HG03103 (cell line): Measurements from ENCODE around the gene CACNA1F.

Experiments
- ATAC-seq: cut with Tn5 transposase; IDR thresholded peaks from one replicate; pipeline ENCODE4 v1.9.1; 2021; ENCODE audit warnings: low read depth; ENCODE audit not compliant: unreplicated experiment

Gene CACNA1F

GRCh38 chrX:49257846-49258748, 25.0 kb upstream of the CACNA1F start:
- no peak for ATAC-seq

- no peak for ATAC-seq
Measured at GRCh38 chrX:49257074-49257790, 24.1 kb upstream of the CACNA1F start.

- no peak for ATAC-seq
Measured at GRCh38 chrX:49256268-49256995, 23.3 kb upstream of the CACNA1F start.

GRCh38 chrX:49254639-49255038, 21.5 kb upstream of the CACNA1F start:
- no peak for ATAC-seq

GRCh38 chrX:49251325-49251724, 18.2 kb upstream of the CACNA1F start:
- no peak for ATAC-seq

- ATAC-seq = no peak
Measured at GRCh38 chrX:49250578-49250977, 17.4 kb upstream of the CACNA1F start.

- no peak for ATAC-seq
Measured at GRCh38 chrX:49250066-49250465, 16.9 kb upstream of the CACNA1F start.

- ATAC-seq = no peak
Measured at GRCh38 chrX:49249616-49250015, 16.5 kb upstream of the CACNA1F start.

GRCh38 chrX:49249071-49249470, 15.9 kb upstream of the CACNA1F start:
- ATAC-seq = no peak

GRCh38 chrX:49247916-49248811, 15.0 kb upstream of the CACNA1F start:
- no peak for ATAC-seq

GRCh38 chrX:49247346-49247745, 14.2 kb upstream of the CACNA1F start:
- ATAC-seq = no peak

GRCh38 chrX:49246541-49246940, 13.4 kb upstream of the CACNA1F start:
- ATAC-seq = no peak

GRCh38 chrX:49244207-49244606, 11.1 kb upstream of the CACNA1F start:
- no peak for ATAC-seq

- ATAC-seq = no peak
Measured at GRCh38 chrX:49243166-49243565, 10.0 kb upstream of the CACNA1F start.

- no peak for ATAC-seq
Measured at GRCh38 chrX:49242545-49243066, 9.5 kb upstream of the CACNA1F start.

- no peak for ATAC-seq
Measured at GRCh38 chrX:49238735-49239134, 5.6 kb upstream of the CACNA1F start.

GRCh38 chrX:49237060-49237459, 3.9 kb upstream of the CACNA1F start:
- ATAC-seq = no peak

- no peak for ATAC-seq
Measured at GRCh38 chrX:49233887-49234555, 881 bp upstream of the CACNA1F start.

GRCh38 chrX:49232525-49232924, 615 bp downstream of the CACNA1F start:
- ATAC-seq = no peak
